Endothelial cell of umbilical vein (primary cell): ENCODE data around the gene CDH2. TPM values are rescaled to one million over a fixed set of nuclear protein-coding genes. Genes with fewer than 3 reads are reported as not detected.
A peak's percentile ranks its signal among the peaks of the same experiment; 100 is the strongest.

Experiments used
- Bru-seq: library from RNA; stranded (reverse); fragments of 400-500 nt; gene quantifications from one replicate; lab custom pipeline; 2021; lab: Mats Ljungman, UMichigan
- BruChase-seq, 2 experiments: library from RNA; stranded (reverse); fragments of 400-500 nt; gene quantifications; one replicate each; lab custom pipeline; 2021; lab: Mats Ljungman, UMichigan
- BruUV-seq: library from RNA; stranded (reverse); fragments of 400-500 nt; replicated peaks from 2 replicates; lab custom pipeline; 2021; lab: Mats Ljungman, UMichigan
- CTCF ChIA-PET: fragments of 300-600, 350-600 bp; sonication (Branson Sonifier 250); formaldehyde crosslinking; loops from one replicate; lab custom pipeline; 2021; ENCODE audit warnings: antibody characterized with exemption, inconsistent platforms; lab: Charles Lee
- POLR2A ChIA-PET: fragments of 300-600, 350-600 bp; sonication (Branson Sonifier 250); formaldehyde crosslinking; loops from one replicate; lab custom pipeline; 2021; ENCODE audit warnings: antibody characterized with exemption, inconsistent platforms; lab: Charles Lee
- DNase-seq: peaks from one replicate; pipeline ENCODE4 v3.0.0-alpha.2; 2011; ENCODE audit warnings: low read depth, low spot score
- FAIRE-seq: peaks from 2 replicates; lab custom pipeline; 2011; peaks lifted over from hg19 to GRCh38; lab: Jason Lieb, UNC
- H2AFZ ChIP-seq: 2 replicates; pipeline ENCODE4 v1.6.0; 2012; ENCODE audit warnings: low read depth, low read length, control low read depth, inconsistent platforms
- H3K27ac ChIP-seq: 2 replicates; pipeline ENCODE4 v1.5.1; 2011; ENCODE audit warnings: low read depth, mild to moderate bottlenecking, control low read depth, low read length, moderate library complexity; ENCODE audit not compliant: insufficient read depth
- H3K27me3 ChIP-seq, 2 experiments: 2 replicates each; pipeline versions ENCODE4 v1.6.0 to v1.6.1; 2011; ENCODE audit warnings: low read length in 2 of 2, mixed read lengths in 1 of 2; ENCODE audit not compliant: control insufficient read depth in 2 of 2, insufficient read depth in 2 of 2
- H3K36me3 ChIP-seq, 2 experiments: 2 replicates in 1 of 2; 3 replicates in 1 of 2; pipeline ENCODE4 v1.5.1; 2011; ENCODE audit warnings: low read length in 2 of 2, mild to moderate bottlenecking in 1 of 2, moderate library complexity in 1 of 2; ENCODE audit not compliant: control insufficient read depth in 2 of 2, insufficient read depth in 2 of 2; ENCODE audit errors: extremely low read depth in 1 of 2
- H3K4me1 ChIP-seq: 3 replicates; pipeline ENCODE4 v1.5.1; 2011; ENCODE audit warnings: mild to moderate bottlenecking, low read length; ENCODE audit not compliant: control insufficient read depth, insufficient read depth; ENCODE audit errors: extremely low read depth
- H3K4me2 ChIP-seq: 2 replicates; pipeline ENCODE4 v1.6.1; 2011; ENCODE audit warnings: low read length, control low read depth, mixed read lengths; ENCODE audit not compliant: insufficient read depth
- H3K4me3 ChIP-seq, 3 experiments: fragments of 200-600 bp in 1 of 3; sonication (generic), shearing (Covaris generic) in 1 of 3; replicated peaks in 1 of 3; 2 replicates each; pipeline ENCODE4 v1.5.1; 2011 to 2016; ENCODE audit warnings: control low read depth in 3 of 3, low read length in 3 of 3, mild to moderate bottlenecking in 2 of 3, inconsistent platforms in 1 of 3, low read depth in 1 of 3, moderate library complexity in 1 of 3; ENCODE audit not compliant: insufficient read depth in 1 of 3
- H3K79me2 ChIP-seq: 2 replicates; pipeline ENCODE4 v1.6.0; 2012; ENCODE audit warnings: low read length, inconsistent platforms; ENCODE audit not compliant: control insufficient read depth, insufficient read depth
- H3K9ac ChIP-seq: replicated peaks from 2 replicates; pipeline ENCODE3; 2011; ENCODE audit warnings: low read length, control low read depth; ENCODE audit not compliant: insufficient read depth; ENCODE audit errors: extremely low read depth
- H3K9me1 ChIP-seq: replicated peaks from 3 replicates; pipeline ENCODE4 v1.6.0; 2011; ENCODE audit warnings: mild to moderate bottlenecking, low read length; ENCODE audit not compliant: control insufficient read depth, insufficient read depth; ENCODE audit errors: extremely low read depth
- H3K9me3 ChIP-seq: replicated peaks from 2 replicates; pipeline ENCODE4 v1.5.1; 2012; ENCODE audit warnings: low read length, inconsistent platforms; ENCODE audit not compliant: control insufficient read depth, insufficient read depth
- H4K20me1 ChIP-seq: replicated peaks from 2 replicates; pipeline ENCODE3; 2011; ENCODE audit warnings: mild to moderate bottlenecking, low read length; ENCODE audit not compliant: control insufficient read depth, insufficient read depth; ENCODE audit errors: extremely low read depth
- CTCF ChIP-seq, 2 donors: IDR thresholded peaks; 1 replicate in 1 of 2; 2 replicates in 1 of 2; pipeline ENCODE4 v1.5.1; 2011; ENCODE audit warnings: low read length in 2 of 2, mild to moderate bottlenecking in 2 of 2, moderate library complexity in 2 of 2, control low read depth in 1 of 2, inconsistent platforms in 1 of 2, low read depth in 1 of 2; ENCODE audit not compliant: insufficient read depth in 1 of 2; ENCODE audit errors: extremely low read depth in 1 of 2
- GATA2 ChIP-seq: IDR thresholded peaks from 2 replicates; pipeline ENCODE4 v1.7.0; 2011; ENCODE audit warnings: low read depth, mild to moderate bottlenecking, moderate library complexity, mixed read lengths, low read length; ENCODE audit not compliant: insufficient read length, insufficient read depth
- MAX ChIP-seq: IDR thresholded peaks from 2 replicates; pipeline ENCODE4 v1.6.1; 2011; ENCODE audit not compliant: insufficient read depth, insufficient read length
- POLR2A ChIP-seq: IDR thresholded peaks from 2 replicates; pipeline ENCODE4 v1.6.1; 2012; ENCODE audit warnings: low read depth, mild to moderate bottlenecking, control low read depth, low read length
- POLR2AphosphoS5 ChIP-seq: IDR thresholded peaks from 2 replicates; pipeline ENCODE4 v1.6.1; 2012; ENCODE audit warnings: low read depth, mild to moderate bottlenecking, control low read depth, low read length, moderate library complexity; ENCODE audit not compliant: insufficient read depth
- dilution Hi-C: fragments of 300-500 bp; cut with MboI; formaldehyde crosslinking; loops from one replicate; pipeline ENCODE4 v1.15.0; 2019; ENCODE audit warnings: low sequenced_read_pairs; ENCODE audit not compliant: extremely low pct_ligation_motif_present
- intact Hi-C: fragments of 100-400 bp; cut with micrococcal nuclease; formaldehyde crosslinking; loops from one replicate; pipeline ENCODE4 v1.10.0; 2022
- long read RNA-seq: library from polyadenylated mRNA; stranded (forward); transcript quantifications from one replicate; pipeline ENCODE4 v2.0.0, GENCODE V29; 2021
- polyA minus RNA-seq, 3 experiments: library from RNA; depleted of rRNA, polyadenylated mRNA; stranded (reverse); fragments of >200 nt; gene quantifications; 1 replicate in 1 of 3; 2 replicates in 2 of 3; pipeline ENCODE4 v1.2.3, GENCODE V29; 2011
- polyA plus RNA-seq, 4 experiments: library from polyadenylated mRNA; depleted of rRNA in 3 of 4; stranded (reverse) in 3 of 4; unstranded in 1 of 4; fragments of >200 nt; gene quantifications; 2 replicates each; pipeline versions ENCODE4 v1.2.1 to v1.2.3, GENCODE V29; 2011 to 2012; ENCODE audit warnings: missing spikeins in 1 of 4
- total RNA-seq: library from RNA; stranded (reverse); gene quantifications from 2 replicates; pipeline ENCODE4 v1.2.3, GENCODE V29; 2021

The CDH2 gene
- total RNA-seq = 59.5 and 84.2 TPM in 2 replicates
- 34.6 and 37.6 TPM in 2 replicates for polyA plus RNA-seq
- polyA plus RNA-seq (2011; cell fraction: cytosol; rRNA removed) = 41.3 and 43.1 TPM in 2 replicates
- polyA plus RNA-seq (2011; cell fraction: nucleus; rRNA removed) = 33.1 and 45.9 TPM in 2 replicates
- polyA plus RNA-seq (2012) = 48.2 and 91.9 TPM in 2 replicates
- 108 and 120 TPM in 2 replicates for polyA minus RNA-seq
- not detected for polyA minus RNA-seq (2011; cell fraction: cytosol; rRNA and poly(A)+ RNA removed)
- polyA minus RNA-seq (2011; cell fraction: nucleus; rRNA and poly(A)+ RNA removed) = 55.3 and 76.3 TPM in 2 replicates
- Bru-seq, nascent RNA = percentile 87 among the genes with signal in this experiment
- percentile 79 among the genes with signal in this experiment for BruChase-seq, experiment 1, labeled RNA remaining after a 6-hour chase
- BruChase-seq, experiment 2, labeled RNA remaining after a 2-hour chase = percentile 73 among the genes with signal in this experiment
- long read RNA-seq, full-length matches to known transcripts = 62 of 87 reads
- long read RNA-seq, partial matches to known transcripts = 11 of 87 reads
- long read RNA-seq, other reads (novel, unspliced or antisense) = 14 of 87 reads

- H2AFZ ChIP-seq = peak within 1 kb of the TSS; percentile 98
- H3K4me2 ChIP-seq = peak within 1 kb of the TSS; percentile 96
- no TSS peak for BruUV-seq
- FAIRE-seq (peak; percentile 82), DNase-seq (peak; percentile 79)
- H3K9ac ChIP-seq = peak within 1 kb of the TSS; percentile 95
- no peaks in the 10 kb centered on the region for H3K9me3 ChIP-seq
- no peaks in the 10 kb centered on the region for H3K9me1 ChIP-seq
- peaks cover 42% of the 10 kb centered on the region for H3K79me2 ChIP-seq
- peak within 1 kb of the TSS; percentile 79 for H3K27ac ChIP-seq
- dilution Hi-C loops = no loop called here
- H3K27me3 ChIP-seq = no peaks in the 10 kb centered on the region
- ChIA-PET POLR2A (interaction anchor here (0.6 to 0.9 kb wide), 3 partner anchors 135 to 572 kb away, joined by 3 to 4 read pairs (median 4); no protein-coding TSS in a partner anchor), CTCF (interaction anchor here (0.6 to 2.7 kb wide), 14 partner anchors 62 to 1294 kb away, joined by 3 to 13 read pairs (median 4); no protein-coding TSS in a partner anchor)
- H3K4me3 ChIP-seq = peak within 1 kb of the TSS; percentile 60 to 99 (median 98)
- TF ChIP-seq CTCF (IDR thresholded peaks at IDR 0.05; ENCODE audit: extremely low read depth in 1 of 2, insufficient read depth in 1 of 2, low read depth in 1 of 2, low read length in 2 of 2) (peak; percentile 20 to 42), POLR2A (peak; percentile 64), MAX (no peak), POLR2AphosphoS5 (peak; percentile 52), GATA2 (no peak)
- no peaks in the 10 kb centered on the region for H4K20me1 ChIP-seq
- no peaks in the 10 kb centered on the region for H3K36me3 ChIP-seq
- peaks cover 21% of the 10 kb centered on the region for H3K4me1 ChIP-seq
- intact Hi-C loops = loop anchor here (1.0 to 5.0 kb wide), 8 partner anchors 27 to 980 kb away; no protein-coding TSS in a partner anchor
These were observed at the start of gene CDH2 for GRCh38 chr18:28176948-28177827. TSS of gene CDH2 (minus strand) at chr18:28177130. CDS start at chr18:28177022, 108 bp downstream.
